Measurements from ENCODE around the gene LIN28B.

LIN28B gene

GRCh38 chr6:105015482-105015881 is 58.6 kb downstream of the LIN28B start:
- no peak for DNase-seq

- DNase-seq, result no peak
Measured at GRCh38 chr6:105019285-105019684, 62.4 kb downstream of the LIN28B start.

GRCh38 chr6:105021399-105021798 is 64.5 kb downstream of the LIN28B start:
- no peak for DNase-seq

GRCh38 chr6:105022416-105022815 is 65.5 kb downstream of the LIN28B start:
- no peak for DNase-seq

GRCh38 chr6:105024803-105025202 is 67.9 kb downstream of the LIN28B start:
- DNase-seq, result no peak

- no peak for DNase-seq
Measured at GRCh38 chr6:105028898-105029297, 72.0 kb downstream of the LIN28B start.

- no peak for DNase-seq
Measured at GRCh38 chr6:105029581-105029980, 72.7 kb downstream of the LIN28B start.

- no peak for DNase-seq
Measured at GRCh38 chr6:105034470-105034869, 77.6 kb downstream of the LIN28B start.

- no peak for DNase-seq
Measured at GRCh38 chr6:105035299-105035698, 78.4 kb downstream of the LIN28B start.

- no peak for DNase-seq
Measured at GRCh38 chr6:105036351-105036750, 79.4 kb downstream of the LIN28B start.

GRCh38 chr6:105038259-105038658 is 81.4 kb downstream of the LIN28B start:
- DNase-seq, result no peak

GRCh38 chr6:105041880-105042279 is 85.0 kb downstream of the LIN28B start:
- no peak for DNase-seq

- DNase-seq, result no peak
Measured at GRCh38 chr6:105042648-105043047, 85.7 kb downstream of the LIN28B start.

- no peak for DNase-seq
Measured at GRCh38 chr6:105043979-105044378, 87.1 kb downstream of the LIN28B start.

- no peak for DNase-seq
Measured at GRCh38 chr6:105045526-105045925, 88.6 kb downstream of the LIN28B start.

- no peak for DNase-seq
Measured at GRCh38 chr6:105051941-105052471, 95.1 kb downstream of the LIN28B start.

- no peak for DNase-seq
Measured at GRCh38 chr6:105056646-105057045, 99.7 kb downstream of the LIN28B start.

- no peak for DNase-seq
Measured at GRCh38 chr6:105057160-105057559, 100.3 kb downstream of the LIN28B start.

GRCh38 chr6:105058316-105058715 is 101.4 kb downstream of the LIN28B start:
- DNase-seq, result no peak

GRCh38 chr6:105058846-105059245 is 101.9 kb downstream of the LIN28B start:
- DNase-seq, result no peak

- no peak for DNase-seq
Measured at GRCh38 chr6:105066233-105066632, 109.3 kb downstream of the LIN28B start.

- DNase-seq, result no peak
Measured at GRCh38 chr6:105066836-105067235, 109.9 kb downstream of the LIN28B start.

GRCh38 chr6:105067329-105067728 is 110.4 kb downstream of the LIN28B start:
- no peak for DNase-seq

- no peak for DNase-seq
Measured at GRCh38 chr6:105068407-105068806, 111.5 kb downstream of the LIN28B start.

- no peak for DNase-seq
Measured at GRCh38 chr6:105069821-105070445, 113.0 kb downstream of the LIN28B start.
